A549 (cell line): ENCODE measurements around the gene SPAG5. TPM values are rescaled to one million over a fixed set of nuclear protein-coding genes. Genes with fewer than 3 reads are reported as not detected.

Source experiments
- ATAC-seq, 2 experiments: fragments of 200-7000 bp in 1 of 2; fragments of >200 bp in 1 of 2; cut with Nextera tagmentation in 1 of 2; cut with Tn5 transposase in 1 of 2; 3 replicates each; pipeline versions ENCODE4 v1.8.0 to v1.9.1; 2018 to 2020; ENCODE audit warnings: mild to moderate bottlenecking in 1 of 2, moderate library complexity in 1 of 2
- CTCF ChIA-PET: fragments of 300-600 bp; sonication (Branson Sonifier 250); formaldehyde crosslinking; extraction: SDS; loops from one replicate; lab custom pipeline; 2021; ENCODE audit warnings: antibody characterized with exemption, inconsistent platforms; lab: Yijun Ruan, JAX
- POLR2A ChIA-PET: fragments of 350-600 bp; formaldehyde crosslinking; extraction: SDS; loops from one replicate; lab custom pipeline; 2021; ENCODE audit warnings: antibody characterized with exemption, inconsistent platforms; lab: Yijun Ruan, JAX
- DNase-seq, 2 experiments: peaks; one replicate each; pipeline versions ENCODE4 v3.0.0 to v3.0.0-alpha.2; 2011 to 2016; ENCODE audit warnings: low read depth in 1 of 2, low spot score in 1 of 2
- FAIRE-seq: peaks from 2 replicates; lab custom pipeline; 2011; peaks lifted over from hg19 to GRCh38; lab: Jason Lieb, UNC
- H3K27ac ChIP-seq, 2 experiments: fragments of >200 bp; sonication (Bioruptor Twin); formaldehyde crosslinking; 3 replicates each; pipeline ENCODE4 v1.5.1; 2016 to 2017
- H3K4me1 ChIP-seq: fragments of >200 bp; sonication (Bioruptor Twin); formaldehyde crosslinking; 3 replicates; pipeline ENCODE4 v1.6.1; 2016
- H3K4me2 ChIP-seq: fragments of >200 bp; sonication (Bioruptor Twin); formaldehyde crosslinking; 3 replicates; pipeline ENCODE4 v1.6.1; 2016
- H3K4me3 ChIP-seq: fragments of >200 bp; sonication (Bioruptor Twin); formaldehyde crosslinking; 3 replicates; pipeline ENCODE4 v1.5.1; 2016
- H3K9me3 ChIP-seq: fragments of >200 bp; sonication (Bioruptor Twin); formaldehyde crosslinking; 3 replicates; pipeline ENCODE4 v1.6.1; 2016
- CBX8 ChIP-seq: fragments of 200-600 bp; sonication (generic); IDR thresholded peaks from 2 replicates; pipeline ENCODE4 v1.6.1; 2016
- CTCF ChIP-seq: fragments of >200 bp; sonication (Bioruptor Twin); formaldehyde crosslinking; IDR thresholded peaks from 3 replicates; pipeline ENCODE4 v1.5.1; 2016
- FOSL2 ChIP-seq, 2 experiments: fragments of 450-650 bp in 1 of 2; fragments of >200 bp in 1 of 2; sonication (Bioruptor Twin) in 1 of 2; formaldehyde crosslinking; IDR thresholded peaks; 2 replicates each; pipeline versions ENCODE4 v1.5.0 to v1.6.1; 2016 to 2020; ENCODE audit warnings: mild to moderate bottlenecking in 1 of 2, moderate library complexity in 1 of 2
- FOXS1 ChIP-seq: fragments of 250-450 bp; sonication (Bioruptor Pico); IDR thresholded peaks from 2 replicates; pipeline ENCODE4 v1.5.0; 2020; ENCODE audit warnings: mild to moderate bottlenecking, moderate library complexity
- HDAC2 ChIP-seq: fragments of 200-600 bp; sonication (generic); IDR thresholded peaks from 2 replicates; pipeline ENCODE4 v1.6.1; 2016
- HES2 ChIP-seq: fragments of >200 bp; sonication (Bioruptor Twin); formaldehyde crosslinking; IDR thresholded peaks from 2 replicates; pipeline ENCODE4 v1.6.1; 2016
- HMGXB4 ChIP-seq: fragments of 250-450 bp; sonication (Bioruptor Pico); IDR thresholded peaks from 2 replicates; pipeline ENCODE4 v1.5.0; 2021; ENCODE audit warnings: mild to moderate bottlenecking, moderate library complexity, borderline replicate concordance
- HOXB5 ChIP-seq: fragments of 250-450 bp; sonication (Bioruptor Pico); IDR thresholded peaks from 2 replicates; pipeline ENCODE4 v1.5.0; 2020; ENCODE audit warnings: mild to moderate bottlenecking, moderate library complexity
- KDM1A ChIP-seq: fragments of 200-600 bp; sonication (generic); IDR thresholded peaks from 2 replicates; pipeline ENCODE4 v1.6.1; 2016; ENCODE audit warnings: low read depth, mild to moderate bottlenecking
- KDM5A ChIP-seq: fragments of 200-600 bp; sonication (generic); IDR thresholded peaks from 2 replicates; pipeline ENCODE4 v1.6.1; 2016; ENCODE audit warnings: antibody characterized with exemption, mild to moderate bottlenecking
- MAFK ChIP-seq: fragments of 450-650 bp; IDR thresholded peaks from 2 replicates; pipeline ENCODE4 v1.6.1; 2014; ENCODE audit not compliant: partially characterized antibody
- NR3C1 ChIP-seq: fragments of >200 bp; sonication (Bioruptor Twin); formaldehyde crosslinking; IDR thresholded peaks from 3 replicates; pipeline ENCODE4 v1.6.1; 2017
- PHF8 ChIP-seq: fragments of 200-600 bp; sonication (generic); IDR thresholded peaks from 2 replicates; pipeline ENCODE4 v1.6.1; 2016; ENCODE audit warnings: low read depth, mild to moderate bottlenecking, antibody characterized with exemption, moderate library complexity, borderline replicate concordance
- RAD21 ChIP-seq, 2 experiments: fragments of >200 bp in 1 of 2; sonication (Bioruptor Twin) in 1 of 2; formaldehyde crosslinking in 1 of 2; IDR thresholded peaks in 1 of 2; conservative IDR thresholded peaks in 1 of 2; 2 replicates in 1 of 2; 3 replicates in 1 of 2; pipeline ENCODE4 v1.6.1; 2012 to 2018; ENCODE audit warnings: inconsistent platforms in 1 of 2
- RCOR1 ChIP-seq: fragments of 150-350 bp; IDR thresholded peaks from 2 replicates; pipeline ENCODE4 v1.6.1; 2014; ENCODE audit warnings: antibody characterized with exemption, low read length, low read depth
- SMC3 ChIP-seq: fragments of >200 bp; sonication (Bioruptor Twin); formaldehyde crosslinking; IDR thresholded peaks from 3 replicates; pipeline ENCODE4 v1.6.1; 2018; ENCODE audit warnings: inconsistent platforms
- ZC3H11A ChIP-seq: fragments of 450-650 bp; IDR thresholded peaks from 2 replicates; pipeline ENCODE4 v1.6.1; 2014; ENCODE audit warnings: antibody characterized with exemption, mild to moderate bottlenecking
- ZNF302 ChIP-seq: fragments of 250-450 bp; sonication (Bioruptor Pico); IDR thresholded peaks from 2 replicates; pipeline ENCODE4 v1.9.0; 2021; ENCODE audit warnings: inconsistent platforms, mild to moderate bottlenecking, moderate library complexity
- WGBS: methylation state at CpG from one replicate; pipeline ENCODE4 v1.1.6; 2017; ENCODE audit errors: missing lambda C conversion rate; 5-methylcytosine and 5-hydroxymethylcytosine counted together
- polyA plus RNA-seq, 4 experiments: library from polyadenylated mRNA; depleted of rRNA in 3 of 4; stranded (reverse); fragments of >200 nt; fragmentation: RNase III in 1 of 4; extraction: RNeasy Plus Mini Kit Qiagen cat#74134 plus additional on column Dnase treatment in 1 of 4; gene quantifications; 2 replicates in 3 of 4; 3 replicates in 1 of 4; pipeline ENCODE4 v1.2.3, GENCODE V29; 2011 to 2017

The SPAG5 gene
- polyA plus RNA-seq, 2 of the 4 experiments (the other 2 are of a cell fraction): 111 TPM

GRCh38 chr17:28549236-28550132 lies 49.3 kb downstream of the SPAG5 start (continued):
- TF ChIP-seq FOSL2 (IDR thresholded peaks at IDR 0.05): no peak
- TF ChIP-seq FOSL2 (CRISPR knock-in tag; IDR thresholded peaks at IDR 0.05): no peak
- no peak for TF ChIP-seq HDAC2

- CTCF ChIA-PET: interaction anchor here (0.7 to 12.8 kb wide), 24 partner anchors 8 to 492 kb away, joined by 3 to 188 read pairs (median 6); partner anchors contain the start of gene PIGS
- 65% methylated on average over 6 of the region's 6 CpGs for WGBS
- no peak overlapping the region for H3K4me3 ChIP-seq
Observed at GRCh38 chr17:28548417-28549130, 50.3 kb downstream of the SPAG5 start.

GRCh38 chr17:28547623-28548416 lies 51.0 kb downstream of the SPAG5 start:
- no peak overlapping the region for H3K4me3 ChIP-seq
- no peak for TF ChIP-seq KDM1A
- TF ChIP-seq HOXB5 (CRISPR knock-in tag): 0 out of 2 replicates have a peak, but pooled peaks have one; percentile 13
- TF ChIP-seq HES2: no peak
- TF ChIP-seq FOXS1 (CRISPR knock-in tag): no peak
- TF ChIP-seq HMGXB4 (CRISPR knock-in tag): no peak
- TF ChIP-seq CBX8: no peak
- TF ChIP-seq NR3C1: no peak
- TF ChIP-seq MAFK: no peak
- TF ChIP-seq RCOR1: no peak
- peak; percentile 65; a peak in 4 of 5 replicates for TF ChIP-seq RAD21 (conservative IDR thresholded peaks at IDR 0.05 in 1 of 2, IDR thresholded peaks at IDR 0.05 in 1 of 2)
- peak; percentile 62 for TF ChIP-seq SMC3
- TF ChIP-seq CTCF: peak; percentile 91
- no peak for TF ChIP-seq ZNF302 (CRISPR knock-in tag)
- TF ChIP-seq, all 56 proteins: peak for 4
- no peak overlapping the region for H3K27ac ChIP-seq
- no peaks in the 10 kb centered on the region for H3K9me3 ChIP-seq
- H3K4me2 ChIP-seq: no peak overlapping the region
- FAIRE-seq (peak; percentile 93), ATAC-seq (peak; percentile 60 to 86), DNase-seq (peak; percentile 87 to 95)
- ChIA-PET CTCF (interaction anchor here (0.6 to 12.8 kb wide), 32 partner anchors 8 to 587 kb away, joined by 3 to 188 read pairs (median 4); partner anchors contain the start of genes ALDOC and PIGS), POLR2A (no interaction called here)
- peaks cover 9% of the 10 kb centered on the region for H3K4me1 ChIP-seq
- WGBS: 64% methylated on average over 23 of the region's 26 CpGs

More at GRCh38 chr17:28548417-28549130, 50.3 kb downstream of the SPAG5 start:
- FAIRE-seq (no peak), DNase-seq (no peak), ATAC-seq (no peak)
- POLR2A ChIA-PET: no interaction called here
- Histone ChIP-seq H3K4me1 (peaks cover 11% of the 10 kb centered on the region), H3K27ac (no peak overlapping the region), H3K4me2 (no peak overlapping the region), H3K9me3 (no peaks in the 10 kb centered on the region)
- 0 out of 2 replicates have a peak, but pooled peaks have one; percentile 3 for TF ChIP-seq HOXB5 (CRISPR knock-in tag)
- no peak for TF ChIP-seq ZNF302 (CRISPR knock-in tag)
- TF ChIP-seq FOSL2 (IDR thresholded peaks at IDR 0.05): no peak
- no peak for TF ChIP-seq FOSL2 (CRISPR knock-in tag; IDR thresholded peaks at IDR 0.05)
- TF ChIP-seq KDM5A: no peak
- TF ChIP-seq ZC3H11A: no peak
- TF ChIP-seq PHF8: no peak
